Measurements from ENCODE around the gene ALCAM. TPM values are rescaled to one million over a fixed set of nuclear protein-coding genes. Genes with fewer than 3 reads are reported as not detected.

ALCAM gene
- total RNA-seq, 1 donor from 2014 or later: 7.8 TPM

- H3K36me3 ChIP-seq (ENCODE audit: control insufficient read depth in 3 of 3, insufficient read depth in 3 of 3, low read length in 3 of 3): no peaks in the 10 kb centered on the region
- H3K27ac ChIP-seq (ENCODE audit: low read depth, low read length): no peak overlapping the region
- no peak overlapping the region for H3K4me3 ChIP-seq (ENCODE audit: low read length in 3 of 3)
- no peaks in the 10 kb centered on the region for H3K9me3 ChIP-seq (ENCODE audit: control insufficient read depth in 3 of 3, low read length in 3 of 3)
- no peaks in the 10 kb centered on the region for H3K27me3 ChIP-seq (ENCODE audit: control insufficient read depth in 3 of 3, insufficient read depth in 3 of 3, low read length in 3 of 3)
- no peaks in the 10 kb centered on the region for H3K4me1 ChIP-seq (ENCODE audit: control insufficient read depth in 3 of 3, insufficient read depth in 3 of 3, low read length in 3 of 3)
- H3K9ac ChIP-seq (ENCODE audit: low read depth in 1 of 3, low read length in 3 of 3): no peak overlapping the region
Observed at GRCh38 chr3:105440113-105440512, 73.4 kb downstream of the ALCAM start.

DNA sequence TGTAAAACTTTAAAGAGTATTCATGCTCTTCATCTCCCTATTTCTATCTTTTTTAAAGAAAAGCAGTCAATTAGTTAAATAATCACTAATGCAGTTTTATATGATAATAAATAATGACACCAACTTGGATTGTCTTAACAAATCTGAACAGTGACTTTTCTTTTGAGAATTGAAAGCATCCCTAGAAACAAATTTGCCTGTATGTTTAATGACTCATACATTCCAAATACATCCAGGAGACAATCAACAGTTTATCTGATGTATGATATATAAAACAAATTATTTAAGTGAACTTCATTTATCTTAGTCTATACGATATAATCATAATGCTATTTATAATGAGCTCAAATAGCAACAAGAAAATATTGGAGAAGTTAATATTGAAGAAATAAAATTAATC, 78.0 kb downstream of the ALCAM start:
- H3K9me3 ChIP-seq (ENCODE audit: control insufficient read depth in 3 of 3, low read length in 3 of 3): no peaks in the 10 kb centered on the region
- H3K36me3 ChIP-seq (ENCODE audit: control insufficient read depth in 3 of 3, insufficient read depth in 3 of 3, low read length in 3 of 3): no peaks in the 10 kb centered on the region
- no peaks in the 10 kb centered on the region for H3K27me3 ChIP-seq (ENCODE audit: control insufficient read depth in 3 of 3, insufficient read depth in 3 of 3, low read length in 3 of 3)
- no peak overlapping the region for H3K9ac ChIP-seq (ENCODE audit: low read depth in 1 of 3, low read length in 3 of 3)
- H3K4me3 ChIP-seq (ENCODE audit: low read length in 3 of 3): no peak overlapping the region
- no peak overlapping the region for H3K27ac ChIP-seq (ENCODE audit: low read depth, low read length)
- no peaks in the 10 kb centered on the region for H3K4me1 ChIP-seq (ENCODE audit: control insufficient read depth in 3 of 3, insufficient read depth in 3 of 3, low read length in 3 of 3)

- no peak overlapping the region for H3K9ac ChIP-seq (ENCODE audit: low read depth in 1 of 3, low read length in 3 of 3)
Observed at GRCh38 chr3:105448338-105448982, 81.8 kb downstream of the ALCAM start.

DNA sequence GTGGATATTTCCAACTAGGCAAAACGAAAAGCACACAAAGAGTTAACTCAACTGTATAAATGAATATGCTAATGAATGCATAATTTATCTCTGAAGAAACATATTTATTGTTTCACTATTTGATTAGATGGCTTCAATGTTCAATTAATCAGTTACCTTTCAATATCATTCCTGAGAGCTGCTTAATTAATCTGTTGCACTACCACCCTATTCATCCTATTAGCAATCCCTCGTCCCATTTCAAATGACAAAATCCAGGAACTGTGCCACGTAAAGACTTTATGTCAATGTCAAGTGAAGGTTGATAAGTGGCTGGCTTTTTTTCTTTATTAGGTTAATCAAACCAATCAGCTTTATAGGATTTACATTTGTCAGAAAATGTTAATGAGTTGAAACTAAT, 82.7 kb downstream of the ALCAM start:
- Histone ChIP-seq H3K4me1 (ENCODE audit: control insufficient read depth in 3 of 3, insufficient read depth in 3 of 3, low read length in 3 of 3) (no peaks in the 10 kb centered on the region), H3K27ac (ENCODE audit: low read depth, low read length) (no peak overlapping the region), H3K4me3 (ENCODE audit: low read length in 3 of 3) (no peak overlapping the region), H3K27me3 (ENCODE audit: control insufficient read depth in 3 of 3, insufficient read depth in 3 of 3, low read length in 3 of 3) (no peaks in the 10 kb centered on the region), H3K9me3 (ENCODE audit: control insufficient read depth in 3 of 3, low read length in 3 of 3) (no peaks in the 10 kb centered on the region), H3K9ac (ENCODE audit: low read depth in 1 of 3, low read length in 3 of 3) (no peak overlapping the region), H3K36me3 (ENCODE audit: control insufficient read depth in 3 of 3, insufficient read depth in 3 of 3, low read length in 3 of 3) (no peaks in the 10 kb centered on the region)

More at GRCh38 chr3:105448338-105448982, 81.8 kb downstream of the ALCAM start:
- Histone ChIP-seq H3K9me3 (ENCODE audit: control insufficient read depth in 3 of 3, low read length in 3 of 3) (no peaks in the 10 kb centered on the region), H3K27ac (ENCODE audit: low read depth, low read length) (no peak overlapping the region), H3K4me1 (ENCODE audit: control insufficient read depth in 3 of 3, insufficient read depth in 3 of 3, low read length in 3 of 3) (no peaks in the 10 kb centered on the region), H3K36me3 (ENCODE audit: control insufficient read depth in 3 of 3, insufficient read depth in 3 of 3, low read length in 3 of 3) (no peaks in the 10 kb centered on the region), H3K4me3 (ENCODE audit: low read length in 3 of 3) (no peak overlapping the region), H3K27me3 (ENCODE audit: control insufficient read depth in 3 of 3, insufficient read depth in 3 of 3, low read length in 3 of 3) (no peaks in the 10 kb centered on the region)

DNA sequence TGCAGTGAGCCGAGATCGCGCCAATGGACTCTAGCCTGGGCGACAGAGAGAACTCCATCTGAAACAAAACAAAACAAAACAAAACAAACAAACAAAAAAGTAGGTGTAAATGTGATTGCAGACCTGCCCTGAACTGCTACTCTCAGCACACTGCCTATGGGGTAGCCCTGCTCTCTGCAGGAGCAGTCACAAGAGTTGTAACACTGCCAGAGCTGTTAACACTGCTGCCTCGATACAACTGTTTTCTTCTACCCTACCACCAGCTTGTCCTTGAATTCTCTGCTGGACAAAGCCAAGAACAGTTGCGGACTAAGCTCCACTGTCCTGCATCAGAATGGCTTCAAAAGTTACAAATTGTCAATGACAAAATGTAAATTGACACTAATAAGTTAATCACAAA, 89.3 kb downstream of the ALCAM start:
- no peak overlapping the region for H3K4me3 ChIP-seq (ENCODE audit: low read length in 3 of 3)
- H3K27me3 ChIP-seq (ENCODE audit: control insufficient read depth in 3 of 3, insufficient read depth in 3 of 3, low read length in 3 of 3): no peaks in the 10 kb centered on the region
- H3K4me1 ChIP-seq (ENCODE audit: control insufficient read depth in 3 of 3, insufficient read depth in 3 of 3, low read length in 3 of 3): no peaks in the 10 kb centered on the region
- H3K9me3 ChIP-seq (ENCODE audit: control insufficient read depth in 3 of 3, low read length in 3 of 3): no peaks in the 10 kb centered on the region
- H3K36me3 ChIP-seq (ENCODE audit: control insufficient read depth in 3 of 3, insufficient read depth in 3 of 3, low read length in 3 of 3): no peaks in the 10 kb centered on the region
- no peak overlapping the region for H3K27ac ChIP-seq (ENCODE audit: low read depth, low read length)
- H3K9ac ChIP-seq (ENCODE audit: low read depth in 1 of 3, low read length in 3 of 3): no peak overlapping the region

DNA sequence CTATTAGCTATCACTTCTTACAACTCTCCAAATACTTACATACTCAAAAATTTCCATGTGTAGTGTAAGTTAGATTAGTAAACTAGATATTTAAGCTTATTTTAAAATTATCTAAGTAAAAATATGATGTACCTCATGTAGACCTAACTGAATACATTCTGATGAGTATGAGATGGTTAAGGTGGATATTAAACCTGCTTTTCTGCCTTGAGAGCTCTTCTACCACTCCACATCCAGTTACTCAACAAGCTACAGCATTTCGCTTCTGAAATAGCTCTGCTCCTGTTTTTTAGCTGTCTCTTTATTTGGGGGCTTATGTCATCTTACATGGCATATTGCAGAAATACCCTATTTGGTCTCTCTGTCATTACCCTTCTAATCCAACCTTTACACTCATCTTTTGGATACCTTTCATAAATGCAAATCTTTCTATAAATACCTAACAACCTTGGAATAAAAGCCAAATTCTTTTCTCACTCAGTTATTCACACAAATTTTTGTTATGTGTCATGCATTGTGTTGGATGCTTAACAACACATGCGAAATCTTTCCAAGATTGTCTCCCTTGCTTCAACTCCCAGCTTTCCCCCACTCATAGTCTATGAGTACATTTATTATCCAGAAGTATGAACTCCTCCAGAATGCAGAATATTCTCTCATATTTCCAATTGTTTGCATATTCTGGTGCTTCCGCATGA, 92.0 kb downstream of the ALCAM start:
- Histone ChIP-seq H3K27ac (ENCODE audit: low read depth, low read length) (no peak overlapping the region), H3K4me1 (ENCODE audit: control insufficient read depth in 3 of 3, insufficient read depth in 3 of 3, low read length in 3 of 3) (no peaks in the 10 kb centered on the region), H3K4me3 (ENCODE audit: low read length in 3 of 3) (no peak overlapping the region)

GRCh38 chr3:105459566-105460290, 93.0 kb downstream of the ALCAM start:
- no peaks in the 10 kb centered on the region for H3K9me3 ChIP-seq (ENCODE audit: control insufficient read depth in 3 of 3, low read length in 3 of 3)
- no peaks in the 10 kb centered on the region for H3K4me1 ChIP-seq (ENCODE audit: control insufficient read depth in 3 of 3, insufficient read depth in 3 of 3, low read length in 3 of 3)
- no peak overlapping the region for H3K9ac ChIP-seq (ENCODE audit: low read depth in 1 of 3, low read length in 3 of 3)
- no peak overlapping the region for H3K4me3 ChIP-seq (ENCODE audit: low read length in 3 of 3)
- H3K27me3 ChIP-seq (ENCODE audit: control insufficient read depth in 3 of 3, insufficient read depth in 3 of 3, low read length in 3 of 3): no peaks in the 10 kb centered on the region
- no peak overlapping the region for H3K27ac ChIP-seq (ENCODE audit: low read depth, low read length)
- no peaks in the 10 kb centered on the region for H3K36me3 ChIP-seq (ENCODE audit: control insufficient read depth in 3 of 3, insufficient read depth in 3 of 3, low read length in 3 of 3)

More for the DNA sequence above, 92.0 kb downstream of the ALCAM start:
- Histone ChIP-seq H3K36me3 (ENCODE audit: control insufficient read depth in 3 of 3, insufficient read depth in 3 of 3, low read length in 3 of 3) (no peaks in the 10 kb centered on the region), H3K9ac (ENCODE audit: low read depth in 1 of 3, low read length in 3 of 3) (no peak overlapping the region), H3K9me3 (ENCODE audit: control insufficient read depth in 3 of 3, low read length in 3 of 3) (no peaks in the 10 kb centered on the region), H3K27me3 (ENCODE audit: control insufficient read depth in 3 of 3, insufficient read depth in 3 of 3, low read length in 3 of 3) (no peaks in the 10 kb centered on the region)

GRCh38 chr3:105463620-105464019, 96.9 kb downstream of the ALCAM start:
- H3K9me3 ChIP-seq (ENCODE audit: control insufficient read depth in 3 of 3, low read length in 3 of 3): no peaks in the 10 kb centered on the region
- no peak overlapping the region for H3K27ac ChIP-seq (ENCODE audit: low read depth, low read length)
- no peaks in the 10 kb centered on the region for H3K4me1 ChIP-seq (ENCODE audit: control insufficient read depth in 3 of 3, insufficient read depth in 3 of 3, low read length in 3 of 3)
- H3K4me3 ChIP-seq (ENCODE audit: low read length in 3 of 3): no peak overlapping the region
- no peak overlapping the region for H3K9ac ChIP-seq (ENCODE audit: low read depth in 1 of 3, low read length in 3 of 3)
- H3K36me3 ChIP-seq (ENCODE audit: control insufficient read depth in 3 of 3, insufficient read depth in 3 of 3, low read length in 3 of 3): no peaks in the 10 kb centered on the region
- no peaks in the 10 kb centered on the region for H3K27me3 ChIP-seq (ENCODE audit: control insufficient read depth in 3 of 3, insufficient read depth in 3 of 3, low read length in 3 of 3)

DNA sequence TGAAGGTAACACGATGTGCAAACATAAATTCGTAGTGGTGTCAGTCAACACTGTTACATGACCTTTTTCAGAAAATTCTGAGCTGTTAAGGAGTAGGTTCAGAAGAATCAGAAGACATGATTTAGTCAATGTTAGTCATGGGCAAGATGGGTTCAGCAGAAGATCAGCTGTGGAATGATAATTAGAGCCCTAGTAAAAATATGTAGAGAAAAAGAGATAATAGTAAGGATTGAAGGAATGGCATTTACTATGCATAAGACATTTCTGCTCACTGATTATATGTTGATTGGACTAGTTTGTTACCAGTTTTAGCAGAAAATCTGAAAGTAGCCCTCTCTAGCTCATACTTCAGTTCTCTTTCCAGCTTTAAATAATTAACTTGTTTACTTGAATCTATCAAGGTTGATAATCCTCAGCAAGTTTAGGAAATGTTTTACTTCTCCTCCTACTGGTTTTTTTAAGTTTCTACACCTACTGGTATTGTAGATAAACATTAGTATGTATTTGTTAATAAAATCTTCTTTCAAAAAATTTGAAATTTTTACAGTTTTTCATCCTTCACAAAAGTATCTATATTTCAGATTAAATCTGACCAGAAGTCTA, 98.6 kb downstream of the ALCAM start:
- H3K4me3 ChIP-seq (ENCODE audit: low read length in 3 of 3): no peak overlapping the region
- no peaks in the 10 kb centered on the region for H3K36me3 ChIP-seq (ENCODE audit: control insufficient read depth in 3 of 3, insufficient read depth in 3 of 3, low read length in 3 of 3)
- H3K9ac ChIP-seq (ENCODE audit: low read depth in 1 of 3, low read length in 3 of 3): no peak overlapping the region
- H3K27ac ChIP-seq (ENCODE audit: low read depth, low read length): no peak overlapping the region
- H3K27me3 ChIP-seq (ENCODE audit: control insufficient read depth in 3 of 3, insufficient read depth in 3 of 3, low read length in 3 of 3): no peaks in the 10 kb centered on the region
- H3K4me1 ChIP-seq (ENCODE audit: control insufficient read depth in 3 of 3, insufficient read depth in 3 of 3, low read length in 3 of 3): no peaks in the 10 kb centered on the region
- no peaks in the 10 kb centered on the region for H3K9me3 ChIP-seq (ENCODE audit: control insufficient read depth in 3 of 3, low read length in 3 of 3)

DNA sequence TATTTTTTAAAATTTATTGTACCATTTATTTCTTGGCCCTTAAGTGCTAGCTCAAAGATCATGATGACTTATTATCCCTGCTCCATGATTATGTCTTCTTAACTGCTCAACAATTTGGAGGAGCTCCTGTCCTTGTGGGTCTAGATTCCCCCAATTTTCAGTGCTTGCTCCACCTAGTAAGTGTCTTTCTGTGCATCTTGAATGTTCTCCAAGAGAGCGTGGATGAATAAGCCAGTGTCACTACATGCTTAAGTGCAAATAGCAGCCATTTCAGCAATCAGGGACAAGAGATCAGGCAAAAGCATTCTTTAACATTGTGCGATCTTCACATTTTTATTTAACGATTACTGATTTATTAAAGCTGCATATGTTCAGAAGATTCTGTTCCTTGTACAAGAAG, 99.4 kb downstream of the ALCAM start:
- H3K4me1 ChIP-seq (ENCODE audit: control insufficient read depth in 3 of 3, insufficient read depth in 3 of 3, low read length in 3 of 3): no peaks in the 10 kb centered on the region
- H3K9ac ChIP-seq (ENCODE audit: low read depth in 1 of 3, low read length in 3 of 3): no peak overlapping the region
- H3K27me3 ChIP-seq (ENCODE audit: control insufficient read depth in 3 of 3, insufficient read depth in 3 of 3, low read length in 3 of 3): no peaks in the 10 kb centered on the region
- no peak overlapping the region for H3K27ac ChIP-seq (ENCODE audit: low read depth, low read length)
- H3K9me3 ChIP-seq (ENCODE audit: control insufficient read depth in 3 of 3, low read length in 3 of 3): no peaks in the 10 kb centered on the region
- no peaks in the 10 kb centered on the region for H3K36me3 ChIP-seq (ENCODE audit: control insufficient read depth in 3 of 3, insufficient read depth in 3 of 3, low read length in 3 of 3)
- H3K4me3 ChIP-seq (ENCODE audit: low read length in 3 of 3): no peak overlapping the region
